ENCODE measurements around the gene SLC9A3. TPM values are rescaled to one million over a fixed set of nuclear protein-coding genes. Genes with fewer than 3 reads are reported as not detected.

Gene SLC9A3
- total RNA-seq, 1 experiment from 2014 or later, result 0.85 TPM

DNA sequence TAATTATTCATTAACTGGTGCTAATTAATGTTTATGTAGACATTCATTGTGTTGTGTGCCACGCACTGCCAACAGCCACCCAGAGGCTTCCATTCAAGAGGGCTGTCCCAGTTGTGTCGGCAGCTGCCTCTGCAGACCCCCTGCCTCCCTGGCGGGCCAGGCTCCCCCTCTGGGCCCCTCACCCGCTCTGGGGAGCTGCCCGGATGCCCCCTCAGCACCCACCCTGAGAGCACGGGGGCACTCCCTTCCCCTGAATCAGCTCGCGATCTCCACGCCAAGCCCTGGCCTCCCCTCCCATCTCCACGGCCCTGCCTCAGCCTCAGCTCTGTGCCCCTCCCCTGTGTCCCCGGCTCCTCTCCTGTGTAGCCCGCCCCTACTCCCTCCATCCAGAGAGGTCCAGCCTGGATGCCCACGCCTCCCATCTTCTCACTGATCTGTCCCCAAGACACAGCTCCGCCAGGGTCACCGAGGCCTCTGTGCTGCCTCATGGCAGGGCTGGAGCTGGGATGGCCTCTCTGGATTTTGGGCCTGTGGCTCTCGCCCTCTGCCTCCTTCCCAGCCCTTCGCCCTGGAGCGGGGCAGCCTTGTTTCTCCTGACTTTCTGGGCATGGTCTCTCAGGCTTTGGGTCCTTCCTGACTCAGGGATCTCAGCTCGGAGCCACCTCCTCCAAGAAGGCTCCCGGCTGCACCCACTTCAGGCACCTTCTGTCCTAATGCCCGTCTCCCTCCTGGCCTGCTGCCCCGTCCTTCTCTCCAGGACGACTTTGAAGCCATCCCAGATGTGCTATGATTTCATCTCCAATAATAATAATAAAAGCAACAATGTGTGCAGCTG lies 16.0 kb upstream of the SLC9A3 start:
- Histone ChIP-seq H3K9me3 (ENCODE audit: control insufficient read depth, low read depth, low read length) (no peaks in the 10 kb centered on the region), H3K79me1 (ENCODE audit: insufficient read depth, low read depth, low read length, poor library complexity, severe bottlenecking) (no peaks in the 10 kb centered on the region), H3K9ac (ENCODE audit: extremely low read depth, insufficient read length, low read length) (no peak overlapping the region), H2AFZ (ENCODE audit: low read length) (no peak overlapping the region), H4K91ac (ENCODE audit: insufficient read length, low read depth, low read length) (no peak overlapping the region), H3K79me2 (ENCODE audit: insufficient read depth, low read length) (no peaks in the 10 kb centered on the region), H4K5ac (ENCODE audit: insufficient read length, low read depth, low read length) (no peak overlapping the region), H3T11ph (ENCODE audit: low read length) (no peak overlapping the region), H4K20me1 (ENCODE audit: control insufficient read depth, insufficient read depth, insufficient read length) (no peaks in the 10 kb centered on the region), H2AK5ac (ENCODE audit: insufficient read length, low read length) (no peak overlapping the region), H2BK12ac (ENCODE audit: insufficient read length, low read depth, low read length) (no peak overlapping the region), H2BK5ac (ENCODE audit: insufficient read length, low read length) (no peak overlapping the region), H3K4me1 (ENCODE audit: insufficient read depth, low read length) (no peaks in the 10 kb centered on the region), H3K14ac (ENCODE audit: insufficient read depth, low read length) (no peak overlapping the region; the same call in 1 of the 2 replicates), H3K18ac (ENCODE audit: insufficient read length, low read depth, low read length) (no peak overlapping the region), H2BK120ac (ENCODE audit: low read depth, low read length, poor library complexity, severe bottlenecking) (no peak overlapping the region), H4K8ac (replicated peaks; ENCODE audit: insufficient read length, low read depth, low read length) (no peak overlapping the region), H3K27ac (ENCODE audit: insufficient read length, low read depth, low read length) (no peak overlapping the region), H3K4me2 (ENCODE audit: insufficient read depth, insufficient read length, low read length) (no peak overlapping the region), H3K4ac (ENCODE audit: low read depth, low read length) (no peak overlapping the region), H3K27me3 (ENCODE audit: insufficient read depth, low read length) (no peaks in the 10 kb centered on the region), H3K23me2 (ENCODE audit: insufficient read length, low read depth, low read length, poor library complexity, severe bottlenecking) (no peaks in the 10 kb centered on the region), H2BK15ac (ENCODE audit: low read depth, low read length) (no peak overlapping the region), H3K23ac (ENCODE audit: insufficient read length, low read depth, low read length) (no peak overlapping the region), H2BK20ac (ENCODE audit: low read depth, low read length, poor library complexity, severe bottlenecking) (no peak overlapping the region), H3K56ac (ENCODE audit: insufficient read length, low read depth, low read length) (no peak overlapping the region)
- H3K9me3 Mint-ChIP-seq, result no peaks in the 10 kb centered on the region
- H3K4me1 Mint-ChIP-seq, result peaks cover 0 to 5% of the 10 kb centered on the region in 2 experiments; a peak in 1 of 4 replicates
- no peak overlapping the region; a peak in 1 of 5 replicates for H3K4me3 Mint-ChIP-seq
- WGBS (ENCODE audit: extremely low coverage, insufficient read length, low lambda C conversion rate), result no CpG with 5 or more reads among the region's 23 CpGs
- TF ChIP-seq, protein P1, sequence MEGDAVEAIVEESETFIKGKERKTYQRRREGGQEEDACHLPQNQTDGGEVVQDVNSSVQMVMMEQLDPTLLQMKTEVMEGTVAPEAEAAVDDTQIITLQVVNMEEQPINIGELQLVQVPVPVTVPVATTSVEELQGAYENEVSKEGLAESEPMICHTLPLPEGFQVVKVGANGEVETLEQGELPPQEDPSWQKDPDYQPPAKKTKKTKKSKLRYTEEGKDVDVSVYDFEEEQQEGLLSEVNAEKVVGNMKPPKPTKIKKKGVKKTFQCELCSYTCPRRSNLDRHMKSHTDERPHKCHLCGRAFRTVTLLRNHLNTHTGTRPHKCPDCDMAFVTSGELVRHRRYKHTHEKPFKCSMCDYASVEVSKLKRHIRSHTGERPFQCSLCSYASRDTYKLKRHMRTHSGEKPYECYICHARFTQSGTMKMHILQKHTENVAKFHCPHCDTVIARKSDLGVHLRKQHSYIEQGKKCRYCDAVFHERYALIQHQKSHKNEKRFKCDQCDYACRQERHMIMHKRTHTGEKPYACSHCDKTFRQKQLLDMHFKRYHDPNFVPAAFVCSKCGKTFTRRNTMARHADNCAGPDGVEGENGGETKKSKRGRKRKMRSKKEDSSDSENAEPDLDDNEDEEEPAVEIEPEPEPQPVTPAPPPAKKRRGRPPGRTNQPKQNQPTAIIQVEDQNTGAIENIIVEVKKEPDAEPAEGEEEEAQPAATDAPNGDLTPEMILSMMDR (conservative IDR thresholded peaks at IDR 0.05), result no peak
- peaks cover 44% of the 10 kb centered on the region for H3K27me3 Mint-ChIP-seq (ENCODE audit: low read depth)
- no peak overlapping the region for H3K27ac Mint-ChIP-seq
- DNase-seq, result no peak
- no peaks in the 10 kb centered on the region for H3K36me3 Mint-ChIP-seq (ENCODE audit: insufficient read depth in 1 of 3, low read depth in 3 of 3)

Data from H9 (cell line).